Karpas-422 (cell line): ENCODE results near the gene CCDC51. TPM values are rescaled to one million over a fixed set of nuclear protein-coding genes. Genes with fewer than 3 reads are reported as not detected.

ENCODE experiments used
- DNase-seq: peaks from one replicate; pipeline ENCODE4 v3.0.0-alpha.2; 2015
- H2AFZ ChIP-seq: fragments of 200-600 bp; sonication (generic); 2 replicates; pipeline ENCODE4 v1.6.1; 2014; ENCODE audit warnings: antibody characterized with exemption, low read length, mixed read lengths
- H3K27ac ChIP-seq: fragments of 200-600 bp; sonication (generic); 2 replicates; pipeline ENCODE4 v1.5.1; 2014; ENCODE audit warnings: mild to moderate bottlenecking, low read length, moderate library complexity
- H3K27me3 ChIP-seq: fragments of 200-600 bp; sonication (generic); 2 replicates; pipeline ENCODE4 v1.6.1; 2014; ENCODE audit warnings: low read length, mixed read lengths
- H3K36me3 ChIP-seq: fragments of 200-600 bp; sonication (generic); 2 replicates; pipeline ENCODE4 v1.6.1; 2014; ENCODE audit warnings: low read length, mixed read lengths; ENCODE audit not compliant: insufficient read depth
- H3K4me1 ChIP-seq: fragments of 200-600 bp; sonication (generic); 2 replicates; pipeline ENCODE4 v1.6.1; 2014; ENCODE audit warnings: mild to moderate bottlenecking, low read length, mixed read lengths
- H3K4me2 ChIP-seq: fragments of 200-600 bp; sonication (generic); 2 replicates; pipeline ENCODE4 v1.6.1; 2014; ENCODE audit warnings: low read length, low read depth, mild to moderate bottlenecking; ENCODE audit not compliant: poor library complexity, severe bottlenecking
- H3K4me3 ChIP-seq: fragments of 200-600 bp; sonication (generic); 2 replicates; pipeline ENCODE4 v1.5.1; 2014; ENCODE audit warnings: mild to moderate bottlenecking, antibody characterized with exemption, low read length, mixed read lengths
- H3K79me2 ChIP-seq: fragments of 200-600 bp; sonication (generic); 2 replicates; pipeline ENCODE4 v1.6.1; 2014; ENCODE audit warnings: mild to moderate bottlenecking, low read length, mixed read lengths
- H3K9ac ChIP-seq: fragments of 200-600 bp; sonication (generic); 2 replicates; pipeline ENCODE4 v1.6.0; 2014; ENCODE audit warnings: low read length
- H3K9me2 ChIP-seq: fragments of 200-600 bp; sonication (generic), shearing (Covaris generic); replicated peaks from 2 replicates; pipeline ENCODE4 v1.6.0; 2014; ENCODE audit warnings: mild to moderate bottlenecking, low read length, moderate library complexity; ENCODE audit not compliant: insufficient read depth
- H3K9me3 ChIP-seq: fragments of 300-700, 200-600 bp; sonication (generic); 2 replicates; pipeline ENCODE4 v1.6.1; 2014; ENCODE audit warnings: low read length, mixed read lengths
- H4K20me1 ChIP-seq: fragments of 200-600 bp; sonication (generic); 2 replicates; pipeline ENCODE4 v1.6.1; 2014; ENCODE audit warnings: mild to moderate bottlenecking, antibody characterized with exemption, low read length, low read depth; ENCODE audit not compliant: insufficient read depth
- total RNA-seq: library from RNA; depleted of rRNA; stranded (reverse); fragments of >200 nt; shearing (Covaris generic); gene quantifications from 2 replicates; pipeline ENCODE4 v1.2.3, GENCODE V29; 2014; ENCODE audit warnings: low replicate concordance

Gene CCDC51
- total RNA-seq, 1 experiment from 2014 or later = 22.0 TPM

DNA sequence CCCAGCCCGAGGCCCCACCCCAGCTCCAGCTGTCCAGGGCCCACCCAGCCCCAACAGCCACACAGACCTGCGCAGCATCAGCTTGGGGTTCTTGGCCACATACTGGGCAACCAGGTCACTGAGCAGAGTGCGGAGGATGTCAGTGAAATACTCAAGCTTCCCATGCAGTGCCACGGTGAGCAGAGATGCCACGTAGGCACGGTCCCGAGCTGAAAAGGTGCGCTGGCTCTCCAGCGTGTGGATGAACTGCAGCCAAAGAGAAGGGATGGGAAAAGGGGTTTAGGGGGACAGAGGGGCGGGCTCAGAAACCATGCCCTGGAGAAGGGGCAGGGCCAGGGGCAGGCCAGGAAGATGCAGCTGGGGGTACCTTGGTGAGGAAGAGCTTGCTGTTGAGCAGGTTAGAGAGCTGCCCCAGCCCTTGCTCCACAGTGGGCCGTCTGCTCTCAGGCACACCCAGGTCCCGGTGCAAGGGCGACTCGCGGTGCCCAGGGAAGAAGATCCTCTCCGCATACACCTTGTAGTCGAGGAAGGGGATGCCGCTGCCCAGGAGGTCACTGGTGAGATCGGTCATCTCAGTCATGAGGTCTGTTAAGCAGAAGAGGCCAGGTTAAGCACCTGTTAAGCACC, 27.4 kb downstream of the CCDC51 start:
- H3K27me3 ChIP-seq = no peaks in the 10 kb centered on the region
- H3K27ac ChIP-seq = no peak overlapping the region

DNA sequence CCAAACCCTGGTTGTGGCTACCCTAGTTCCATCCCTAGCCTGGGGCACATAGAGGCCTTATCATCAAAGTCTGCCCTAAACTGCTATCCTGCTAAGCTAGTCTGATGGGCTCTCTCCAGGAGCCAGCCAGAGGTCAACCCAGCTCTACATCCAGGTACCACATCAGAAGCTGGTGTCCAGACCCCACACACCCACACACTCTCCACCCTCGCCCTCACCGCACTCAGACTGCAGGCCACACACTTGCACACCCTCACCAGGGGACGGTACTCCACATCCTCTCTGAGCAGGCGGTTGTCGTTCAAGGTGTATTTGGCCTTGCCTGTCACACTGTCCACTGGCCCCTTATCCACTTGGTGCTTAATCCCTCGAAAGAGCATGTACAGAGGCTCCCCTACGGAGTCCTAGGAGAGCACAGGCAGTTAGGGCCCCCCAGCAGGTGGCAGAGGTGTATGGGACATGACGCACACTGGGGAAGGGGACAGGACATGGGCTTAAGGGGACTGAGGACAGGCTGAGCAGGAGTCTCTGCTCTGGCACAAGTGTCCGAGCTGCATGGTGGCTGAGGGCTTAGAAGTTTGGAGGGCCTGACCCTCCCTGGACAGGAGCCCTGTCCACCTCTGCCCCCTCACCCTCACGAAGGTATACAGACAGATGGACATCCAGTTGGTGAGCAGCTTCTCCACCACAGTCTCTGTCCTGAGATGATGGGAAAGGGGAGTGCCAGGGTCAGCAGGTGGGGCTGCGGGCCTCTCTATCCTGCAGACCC, 28.1 kb downstream of the CCDC51 start:
- Histone ChIP-seq H3K4me2 (no peak overlapping the region), H4K20me1 (no peaks in the 10 kb centered on the region), H3K79me2 (no peaks in the 10 kb centered on the region), H3K27me3 (no peaks in the 10 kb centered on the region), H2AFZ (no peak overlapping the region), H3K9ac (no peak overlapping the region), H3K4me3 (no peak overlapping the region), H3K36me3 (no peaks in the 10 kb centered on the region; the same call in 1 of the 2 replicates), H3K9me3 (no peaks in the 10 kb centered on the region), H3K27ac (no peak overlapping the region), H3K9me2 (no peaks in the 10 kb centered on the region), H3K4me1 (no peaks in the 10 kb centered on the region)
- no peak for DNase-seq

More for the DNA sequence above, 27.4 kb downstream of the CCDC51 start:
- H4K20me1 ChIP-seq = no peaks in the 10 kb centered on the region
- H3K4me1 ChIP-seq = no peaks in the 10 kb centered on the region
- no peaks in the 10 kb centered on the region; the same call in 1 of the 2 replicates for H3K36me3 ChIP-seq
- H3K9ac ChIP-seq = no peak overlapping the region
- no peak overlapping the region for H3K4me3 ChIP-seq
- no peak for DNase-seq
- H2AFZ ChIP-seq = no peak overlapping the region
- H3K79me2 ChIP-seq = no peaks in the 10 kb centered on the region
- H3K9me2 ChIP-seq = no peaks in the 10 kb centered on the region
- H3K9me3 ChIP-seq = no peaks in the 10 kb centered on the region
- H3K4me2 ChIP-seq = no peak overlapping the region

DNA sequence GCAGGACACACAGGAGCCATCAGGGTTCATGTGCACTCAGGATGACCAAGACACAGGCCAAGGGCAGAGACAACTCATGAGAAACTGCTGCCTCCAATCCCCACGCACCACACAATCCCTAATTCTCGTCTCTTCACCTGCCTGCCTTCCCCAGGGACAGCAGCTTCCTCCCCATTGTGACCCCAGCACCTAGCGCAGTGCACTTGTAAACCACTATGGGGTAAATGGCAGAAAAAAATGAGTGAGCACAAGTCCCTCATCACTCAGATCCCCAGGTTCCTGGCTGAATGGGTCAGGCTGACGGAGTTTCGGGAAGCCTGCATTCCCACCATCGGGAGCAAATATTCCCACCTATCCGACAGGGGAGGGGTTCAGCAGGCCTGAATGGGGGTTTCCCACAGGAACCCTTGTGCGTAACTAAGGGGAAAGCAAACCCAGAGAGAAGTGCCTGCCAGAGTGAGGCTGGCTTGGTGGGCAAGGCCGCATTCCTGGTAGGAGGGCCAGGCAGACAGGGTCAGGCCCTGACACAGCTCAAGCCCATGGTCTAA, 28.8 kb downstream of the CCDC51 start:
- no peak overlapping the region for H3K27ac ChIP-seq
- H3K79me2 ChIP-seq = no peaks in the 10 kb centered on the region
- no peaks in the 10 kb centered on the region for H3K4me1 ChIP-seq
- no peak overlapping the region for H3K9ac ChIP-seq
- H3K9me3 ChIP-seq = no peaks in the 10 kb centered on the region
- no peak for DNase-seq
- H3K9me2 ChIP-seq = no peaks in the 10 kb centered on the region
- no peaks in the 10 kb centered on the region for H4K20me1 ChIP-seq
- no peaks in the 10 kb centered on the region; the same call in 1 of the 2 replicates for H3K36me3 ChIP-seq
- H3K27me3 ChIP-seq = no peaks in the 10 kb centered on the region
- no peak overlapping the region for H2AFZ ChIP-seq
- no peak overlapping the region for H3K4me3 ChIP-seq
- no peak overlapping the region for H3K4me2 ChIP-seq

DNA sequence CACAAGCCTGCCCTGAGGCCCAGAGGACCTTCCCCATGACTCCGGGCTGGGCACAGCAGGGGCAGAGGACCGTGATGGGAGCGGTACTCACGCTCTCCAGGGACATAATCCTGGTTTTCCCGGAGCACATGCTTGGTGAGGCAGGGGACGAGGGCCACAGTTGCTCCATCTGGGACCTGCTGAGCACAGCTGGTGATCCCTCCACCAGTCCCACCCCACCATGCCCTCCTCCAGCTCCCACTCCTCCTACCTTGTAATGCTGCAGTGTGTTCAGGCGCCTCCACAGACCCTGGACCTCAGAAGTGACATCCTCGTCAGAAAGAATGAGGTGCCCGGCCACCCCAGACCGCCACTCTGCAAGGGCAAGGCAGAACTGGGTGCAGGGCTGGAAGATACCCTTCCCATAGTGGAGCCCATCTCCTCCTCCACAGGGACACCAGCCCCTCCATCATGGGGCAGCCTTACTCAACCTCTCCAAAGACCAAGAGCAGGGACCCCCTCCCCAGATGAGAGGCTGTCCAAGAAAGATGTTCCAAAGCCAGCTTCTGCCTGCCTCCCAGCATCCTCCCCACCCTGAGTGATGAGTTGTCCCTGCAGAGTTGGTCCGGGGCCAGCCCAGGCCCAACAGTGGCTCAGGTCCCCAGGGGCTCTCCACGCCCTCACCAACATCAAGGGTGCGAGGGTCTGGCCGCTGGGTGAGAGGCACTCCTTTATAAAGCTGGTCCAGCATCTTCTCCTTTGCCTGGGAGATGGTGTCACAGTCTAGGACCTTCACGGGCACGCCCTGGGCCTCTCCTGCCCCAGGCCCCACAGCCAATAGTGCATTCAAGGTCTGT, 29.5 kb downstream of the CCDC51 start:
- Histone ChIP-seq H3K4me1 (no peaks in the 10 kb centered on the region), H3K9me3 (no peaks in the 10 kb centered on the region)

DNA sequence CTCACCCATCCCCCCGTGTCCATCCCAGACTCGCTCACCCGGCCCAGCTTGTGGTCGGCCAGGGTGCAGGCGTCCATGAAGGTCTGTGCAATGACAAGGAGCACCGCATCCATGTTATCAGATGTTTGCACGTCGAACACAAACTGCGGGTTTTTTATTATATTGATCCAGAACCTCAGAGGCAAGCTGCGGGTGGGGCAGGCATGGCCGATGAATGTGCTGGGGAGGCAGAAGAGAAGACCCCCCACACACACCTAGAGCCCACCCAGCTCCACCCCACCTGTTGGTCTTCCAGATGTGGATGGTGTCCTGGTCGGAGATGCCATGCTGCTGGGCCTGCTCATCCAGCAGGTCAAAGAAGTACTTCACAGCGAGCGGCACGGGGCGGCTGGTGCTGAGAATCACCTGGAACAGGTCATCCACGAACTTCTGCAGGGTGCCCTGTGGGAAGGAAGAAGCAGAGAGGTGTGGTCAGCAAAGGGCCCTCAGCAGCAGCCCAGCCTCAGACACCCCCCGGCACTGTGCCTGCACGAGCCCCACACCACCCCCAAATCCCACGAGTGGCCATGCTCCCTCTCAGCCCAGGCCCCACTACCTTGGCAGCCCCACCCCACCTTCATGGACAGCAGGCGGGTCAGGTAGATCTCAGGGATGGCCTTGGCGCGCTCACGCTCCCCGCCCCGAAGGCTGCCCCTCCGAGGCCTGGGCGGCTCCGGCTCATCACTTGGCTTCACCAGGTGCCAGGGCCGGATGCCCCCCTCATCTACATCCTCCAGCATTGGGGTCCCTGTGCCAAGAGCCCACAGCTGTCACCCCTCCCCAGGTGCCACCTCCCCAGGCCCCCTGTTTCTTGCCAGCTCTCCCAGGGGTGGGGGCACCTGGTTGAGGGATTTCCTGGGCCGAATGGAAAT, 30.4 kb downstream of the CCDC51 start:
- Histone ChIP-seq H3K36me3 (no peaks in the 10 kb centered on the region), H3K27ac (no peak overlapping the region), H4K20me1 (no peaks in the 10 kb centered on the region), H3K9ac (no peak overlapping the region), H3K79me2 (no peaks in the 10 kb centered on the region), H2AFZ (no peak overlapping the region), H3K27me3 (no peaks in the 10 kb centered on the region), H3K4me1 (no peaks in the 10 kb centered on the region), H3K9me3 (no peaks in the 10 kb centered on the region), H3K4me3 (no peak overlapping the region), H3K4me2 (no peak overlapping the region), H3K9me2 (no peaks in the 10 kb centered on the region)
- DNase-seq = no peak

More for the DNA sequence above, 29.5 kb downstream of the CCDC51 start:
- no peaks in the 10 kb centered on the region for H3K27me3 ChIP-seq
- H2AFZ ChIP-seq = no peak overlapping the region
- H3K9me2 ChIP-seq = no peaks in the 10 kb centered on the region
- H3K4me3 ChIP-seq = no peak overlapping the region
- no peaks in the 10 kb centered on the region for H4K20me1 ChIP-seq
- H3K36me3 ChIP-seq = no peaks in the 10 kb centered on the region; the same call in 1 of the 2 replicates
- H3K9ac ChIP-seq = no peak overlapping the region
- no peaks in the 10 kb centered on the region for H3K79me2 ChIP-seq
- no peak overlapping the region for H3K4me2 ChIP-seq
- no peak for DNase-seq
- H3K27ac ChIP-seq = no peak overlapping the region

DNA sequence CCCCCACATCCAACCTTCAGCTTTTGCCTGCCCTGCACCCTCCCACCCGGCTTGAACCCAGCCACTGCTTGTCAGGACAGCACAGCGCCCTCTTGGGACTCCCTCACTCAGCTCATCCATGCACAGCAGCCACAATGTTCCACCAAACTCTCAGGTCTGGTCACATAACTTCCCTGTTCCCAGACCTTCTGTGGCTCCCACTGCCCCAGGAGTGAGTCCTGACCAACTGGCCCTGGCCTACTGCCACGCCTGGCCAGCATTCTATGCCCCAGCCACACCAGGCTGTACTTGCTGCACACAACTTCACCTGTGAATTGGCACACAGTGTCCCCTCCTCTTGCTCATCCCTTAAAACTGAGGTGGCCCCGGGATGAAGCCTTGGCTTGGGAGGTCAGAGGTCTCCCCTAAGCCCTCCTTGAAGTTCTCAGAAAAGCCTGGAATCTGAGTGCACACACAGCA, 31.1 kb downstream of the CCDC51 start:
- H3K27me3 ChIP-seq = no peaks in the 10 kb centered on the region
- H3K4me1 ChIP-seq = no peaks in the 10 kb centered on the region
- no peak overlapping the region for H2AFZ ChIP-seq
- H3K4me3 ChIP-seq = no peak overlapping the region
- no peaks in the 10 kb centered on the region for H4K20me1 ChIP-seq
- no peak overlapping the region for H3K4me2 ChIP-seq
- H3K79me2 ChIP-seq = no peaks in the 10 kb centered on the region
- no peaks in the 10 kb centered on the region for H3K9me3 ChIP-seq
- no peak overlapping the region for H3K27ac ChIP-seq
- no peak overlapping the region for H3K9ac ChIP-seq
- H3K9me2 ChIP-seq = no peaks in the 10 kb centered on the region
- no peak for DNase-seq
- no peaks in the 10 kb centered on the region for H3K36me3 ChIP-seq

DNA sequence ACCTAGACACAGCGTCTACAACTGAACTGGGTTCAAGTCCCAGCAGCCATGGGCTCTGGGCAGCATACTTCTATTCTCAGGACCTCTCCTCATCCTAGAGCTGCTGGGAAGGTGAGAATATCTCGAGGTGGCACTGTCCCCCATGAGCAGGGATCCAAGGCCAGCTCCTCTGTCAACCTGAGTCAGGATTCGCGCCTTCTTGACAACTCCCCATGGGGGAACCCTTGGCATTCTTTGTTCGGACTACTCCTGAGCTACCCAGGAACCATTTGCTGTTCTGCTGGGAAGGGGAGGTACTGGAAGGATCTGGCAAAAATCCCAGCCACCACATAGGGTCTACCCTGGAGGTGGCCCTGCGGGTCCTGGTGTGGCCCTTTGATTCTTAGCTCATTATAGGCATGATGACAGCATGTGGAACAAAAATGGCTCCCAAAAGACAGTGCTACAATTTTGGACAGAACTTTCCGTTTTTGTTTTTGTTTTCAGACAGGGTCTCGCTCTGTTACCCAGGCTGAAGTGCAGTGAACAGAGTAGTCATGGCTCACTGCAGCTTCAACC, 32.3 kb downstream of the CCDC51 start:
- no peaks in the 10 kb centered on the region for H3K9me2 ChIP-seq
- H3K27me3 ChIP-seq = no peaks in the 10 kb centered on the region
- no peaks in the 10 kb centered on the region for H3K9me3 ChIP-seq
- H3K36me3 ChIP-seq = no peaks in the 10 kb centered on the region
- H2AFZ ChIP-seq = no peak overlapping the region
- H3K79me2 ChIP-seq = no peaks in the 10 kb centered on the region
- no peak overlapping the region for H3K4me3 ChIP-seq
- H3K27ac ChIP-seq = no peak overlapping the region
- H3K4me1 ChIP-seq = no peaks in the 10 kb centered on the region
- H4K20me1 ChIP-seq = no peaks in the 10 kb centered on the region
- H3K4me2 ChIP-seq = no peak overlapping the region
- DNase-seq = no peak
- no peak overlapping the region for H3K9ac ChIP-seq
